HepG2 (cell line): Measurements from ENCODE around the gene ZNF556.

Source experiments
- POLR2AphosphoS5 ChIP-seq: IDR thresholded peaks from 2 replicates; pipeline ENCODE4 v1.6.1; 2012; ENCODE audit warnings: low read depth, low read length
- RBM39 ChIP-seq: fragments of 200-400 bp; formaldehyde crosslinking; IDR thresholded peaks from one replicate; pipeline ENCODE4 v1.6.1; 2018; ENCODE audit warnings: antibody characterized with exemption, mild to moderate bottlenecking, low read depth, low read length; ENCODE audit not compliant: poor library complexity, severe bottlenecking
- SETDB1 ChIP-seq: sonication (generic); formaldehyde crosslinking; IDR thresholded peaks from 2 replicates; pipeline ENCODE4 v1.5.1; 2020; ENCODE audit warnings: missing genetic modification reagents, mild to moderate bottlenecking, borderline replicate concordance
- ZFP62 ChIP-seq: sonication (generic); formaldehyde crosslinking; IDR thresholded peaks from 2 replicates; pipeline ENCODE4 v1.4.0; 2020; ENCODE audit warnings: missing genetic modification reagents

- TF ChIP-seq POLR2AphosphoS5 (no peak), SETDB1 (no peak), RBM39 (no peak), ZFP62 (no peak)
Observed at GRCh38 chr19:2865334-2866100, 1.6 kb upstream of the ZNF556 start.
